HepG2 (cell line): ENCODE measurements around the gene LRIG1. TPM values are rescaled to one million over a fixed set of nuclear protein-coding genes. Genes with fewer than 3 reads are reported as not detected.

ENCODE experiments used
- ARHGAP35 ChIP-seq: sonication (generic); formaldehyde crosslinking; IDR thresholded peaks from 2 replicates; pipeline ENCODE4 v1.9.0; 2022; ENCODE audit warnings: mild to moderate bottlenecking, inconsistent platforms, moderate library complexity, missing genetic modification reagents, borderline replicate concordance
- ATF1 ChIP-seq: IDR thresholded peaks from 2 replicates; pipeline ENCODE4 v1.6.1; 2016; ENCODE audit warnings: mild to moderate bottlenecking, control low read depth
- DPF2 ChIP-seq: sonication (generic); formaldehyde crosslinking; IDR thresholded peaks from 2 replicates; pipeline ENCODE4 v1.4.0; 2020; ENCODE audit warnings: mild to moderate bottlenecking, low read depth, missing genetic modification reagents, borderline replicate concordance
- ELF3 ChIP-seq: IDR thresholded peaks from 2 replicates; pipeline ENCODE4 v1.6.1; 2016; ENCODE audit warnings: missing genetic modification reagents, missing compliant biosample characterization
- HOXA3 ChIP-seq: sonication (generic); formaldehyde crosslinking; IDR thresholded peaks from 2 replicates; pipeline ENCODE4 v1.5.0; 2020; ENCODE audit warnings: missing genetic modification reagents
- MLXIP ChIP-seq: sonication (generic); formaldehyde crosslinking; IDR thresholded peaks from 2 replicates; pipeline ENCODE4 v1.9.0; 2021; ENCODE audit warnings: missing genetic modification reagents, borderline replicate concordance
- NONO ChIP-seq, 2 experiments: fragments of 450-650 bp in 1 of 2; sonication (generic) in 1 of 2; formaldehyde crosslinking in 1 of 2; IDR thresholded peaks in 1 of 2; conservative IDR thresholded peaks in 1 of 2; 2 replicates each; pipeline versions ENCODE4 v1.6.1 to v1.8.0; 2017 to 2022; ENCODE audit warnings: mild to moderate bottlenecking in 1 of 2, missing genetic modification reagents in 1 of 2, moderate library complexity in 1 of 2
- POGZ ChIP-seq: sonication (generic); formaldehyde crosslinking; IDR thresholded peaks from 2 replicates; pipeline ENCODE4 v1.4.0; 2020; ENCODE audit warnings: mild to moderate bottlenecking, missing genetic modification reagents
- TGIF2 ChIP-seq: IDR thresholded peaks from 2 replicates; pipeline ENCODE4 v1.6.1; 2016; ENCODE audit warnings: control low read depth, missing compliant biosample characterization
- ZBTB7B ChIP-seq: sonication (generic); formaldehyde crosslinking; IDR thresholded peaks from 2 replicates; pipeline ENCODE4 v1.4.0; 2020; ENCODE audit warnings: missing genetic modification reagents
- ZNF317 ChIP-seq: sonication (generic); formaldehyde crosslinking; IDR thresholded peaks from 2 replicates; pipeline ENCODE4 v1.5.0; 2020; ENCODE audit warnings: mild to moderate bottlenecking, missing genetic modification reagents
- ZNF354B ChIP-seq: sonication (generic); formaldehyde crosslinking; IDR thresholded peaks from 2 replicates; pipeline ENCODE4 v1.8.0; 2022; ENCODE audit warnings: mild to moderate bottlenecking, missing genetic modification reagents
- ZNF513 ChIP-seq: sonication (generic); formaldehyde crosslinking; conservative IDR thresholded peaks from 2 replicates; pipeline ENCODE4 v1.5.0; 2020; ENCODE audit warnings: missing genetic modification reagents
- ZNF557 ChIP-seq: sonication (generic); formaldehyde crosslinking; IDR thresholded peaks from 2 replicates; pipeline ENCODE4 v1.4.0; 2020; ENCODE audit warnings: missing genetic modification reagents
- ZNF644 ChIP-seq: IDR thresholded peaks from 2 replicates; pipeline ENCODE4 v1.6.1; 2016; ENCODE audit warnings: low read depth
- ZNF687 ChIP-seq: sonication (generic); formaldehyde crosslinking; IDR thresholded peaks from 2 replicates; pipeline ENCODE4 v1.5.1; 2020; ENCODE audit warnings: mild to moderate bottlenecking, missing genetic modification reagents, moderate library complexity
- ZNF878 ChIP-seq: sonication (generic); formaldehyde crosslinking; IDR thresholded peaks from 2 replicates; pipeline ENCODE4 v1.8.1; 2023; ENCODE audit warnings: mild to moderate bottlenecking, missing genetic modification reagents, moderate library complexity
- ZSCAN9 ChIP-seq: IDR thresholded peaks from 2 replicates; pipeline ENCODE4 v1.6.1; 2016; ENCODE audit warnings: borderline replicate concordance
- ZZZ3 ChIP-seq: sonication (generic); formaldehyde crosslinking; IDR thresholded peaks from 2 replicates; pipeline ENCODE4 v1.4.0; 2020; ENCODE audit warnings: missing genetic modification reagents, mild to moderate bottlenecking, borderline replicate concordance
- polyA plus RNA-seq, 8 experiments: library from polyadenylated mRNA; depleted of rRNA in 3 of 8; stranded (reverse) in 7 of 8; unstranded in 1 of 8; fragments of >200 nt; fragmentation: Illumina TruSeq in 4 of 8; extraction: Trizol in 4 of 8; gene quantifications; 2 replicates each; pipeline versions ENCODE4 v1.2.1 to v1.2.3, GENCODE V29; 2011 to 2016; ENCODE audit warnings: low read depth in 4 of 8, missing spikeins in 1 of 8, mixed read lengths in 1 of 8; ENCODE audit not compliant: insufficient read depth in 1 of 8
- total RNA-seq, 5 experiments: library from RNA; depleted of rRNA; stranded (reverse); fragments of >200 nt; fragmentation: Illumina TruSeq; extraction: Trizol; gene quantifications; 2 replicates each; pipeline ENCODE4 v1.2.3, GENCODE V29; 2016; ENCODE audit warnings: low read depth in 1 of 5

Gene LRIG1
- total and polyA plus RNA-seq, 2 of the 13 experiments (the other 11 are each of a cell fraction or from before 2014, with no cell fraction given) = 17.8 to 24.8 TPM

GRCh38 chr3:66463054-66463631, 37.7 kb downstream of the LRIG1 start (continued):
- peak; percentile 23; the same call in 1 of the 2 replicates for TF ChIP-seq ZSCAN9 (CRISPR knock-in tag)
- no peak for TF ChIP-seq ZNF557 (CRISPR knock-in tag)
- no peak for TF ChIP-seq ZNF687 (CRISPR knock-in tag)
- TF ChIP-seq ZZZ3 (CRISPR knock-in tag) = no peak
- no peak for TF ChIP-seq NONO (IDR thresholded peaks at IDR 0.05)
- peak; percentile 67 for TF ChIP-seq NONO (CRISPR knock-in tag; conservative IDR thresholded peaks at IDR 0.05)
- peak; percentile 55 for TF ChIP-seq HOXA3
- peak; percentile 87 for TF ChIP-seq DPF2
- TF ChIP-seq ZNF878 (CRISPR knock-in tag) = no peak; the same call in 1 of the 2 replicates
- TF ChIP-seq ZNF644 = no peak
- no peak for TF ChIP-seq ATF1 (CRISPR knock-in tag)
- TF ChIP-seq ZBTB7B (CRISPR knock-in tag) = no peak
- TF ChIP-seq POGZ (CRISPR knock-in tag) = peak; percentile 36; the same call in 1 of the 2 replicates
- 0 out of 2 replicates have a peak, but pooled peaks have one; percentile 23 for TF ChIP-seq TGIF2
- peak; percentile 69 for TF ChIP-seq ELF3 (CRISPR knock-in tag)
- 0 out of 2 replicates have a peak, but pooled peaks have one; percentile 63 for TF ChIP-seq MLXIP (CRISPR knock-in tag)
- peak; percentile 61; the same call in 1 of the 2 replicates for TF ChIP-seq ZNF317 (CRISPR knock-in tag)
- no peak for TF ChIP-seq ZNF513 (CRISPR knock-in tag)
- TF ChIP-seq ZNF354B (CRISPR knock-in tag) = no peak
- TF ChIP-seq ARHGAP35 = no peak
